IPS DF 19.7 (cell line): ENCODE measurements around the gene WLS.

ENCODE experiments used
- DNase-seq: peaks from one replicate; pipeline ENCODE4 v3.0.0-alpha.2; 2013; ENCODE audit warnings: low read depth, low spot score

Gene WLS

GRCh38 chr1:68136187-68136586, 96.1 kb downstream of the WLS start:
- DNase-seq = no peak

DNA sequence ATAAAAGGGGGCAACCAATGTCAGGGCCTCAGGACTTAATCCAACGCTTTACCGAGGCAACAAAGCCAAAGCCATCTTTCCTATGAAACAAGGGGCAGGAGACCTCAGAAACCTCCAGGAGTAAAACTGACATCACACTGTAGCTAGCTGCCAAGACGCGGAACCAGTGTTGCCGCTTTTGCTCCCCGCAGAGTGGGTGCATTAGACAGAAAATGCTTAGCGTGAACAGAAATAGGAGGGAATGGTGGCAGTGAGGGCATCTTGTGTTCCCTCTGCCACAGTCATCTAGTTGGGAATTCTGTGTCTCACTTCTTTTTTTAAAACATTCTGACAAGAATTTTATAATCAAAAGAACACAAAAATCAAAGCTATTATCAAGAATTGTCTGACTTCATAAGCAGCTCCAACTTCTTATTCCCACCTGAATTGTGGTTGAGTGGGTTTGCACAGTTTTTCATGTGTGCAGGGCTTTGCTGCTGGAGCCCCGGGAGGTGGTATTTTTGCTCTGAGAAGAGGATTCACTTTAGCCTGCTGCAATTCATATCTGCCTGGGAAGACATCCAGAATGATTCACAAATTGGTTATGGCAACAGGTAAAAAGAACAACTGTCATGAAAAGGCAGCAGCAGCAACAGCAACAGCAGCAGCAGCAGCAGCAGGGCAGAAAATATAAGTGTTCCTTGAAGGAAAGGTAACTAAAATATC, 99.7 kb downstream of the WLS start:
- no peak for DNase-seq

GRCh38 chr1:68131261-68131660, 101.1 kb downstream of the WLS start:
- DNase-seq = no peak

- no peak for DNase-seq
Observed at GRCh38 chr1:68129536-68130250, 102.6 kb downstream of the WLS start.

GRCh38 chr1:68128820-68129219, 103.5 kb downstream of the WLS start:
- no peak for DNase-seq

DNA sequence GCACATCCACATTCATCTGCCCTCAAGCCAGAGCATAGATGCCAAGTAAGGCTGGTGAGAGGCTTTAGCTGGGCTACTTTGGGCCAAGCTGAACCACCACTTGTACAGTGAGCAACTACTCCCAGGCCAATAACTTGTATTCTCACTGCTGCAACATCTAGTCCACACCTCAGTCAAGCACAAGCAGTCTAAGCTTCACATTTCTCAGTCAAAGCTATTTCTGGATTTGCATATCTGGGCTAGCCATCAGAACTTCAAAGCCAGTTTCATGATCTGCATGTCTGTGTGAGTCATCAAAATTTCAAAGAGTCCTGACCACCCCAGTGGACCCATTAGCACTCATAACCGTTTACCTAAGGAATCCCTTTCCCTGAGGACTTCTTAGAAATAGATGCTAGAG, 104.2 kb downstream of the WLS start:
- DNase-seq = no peak

DNA sequence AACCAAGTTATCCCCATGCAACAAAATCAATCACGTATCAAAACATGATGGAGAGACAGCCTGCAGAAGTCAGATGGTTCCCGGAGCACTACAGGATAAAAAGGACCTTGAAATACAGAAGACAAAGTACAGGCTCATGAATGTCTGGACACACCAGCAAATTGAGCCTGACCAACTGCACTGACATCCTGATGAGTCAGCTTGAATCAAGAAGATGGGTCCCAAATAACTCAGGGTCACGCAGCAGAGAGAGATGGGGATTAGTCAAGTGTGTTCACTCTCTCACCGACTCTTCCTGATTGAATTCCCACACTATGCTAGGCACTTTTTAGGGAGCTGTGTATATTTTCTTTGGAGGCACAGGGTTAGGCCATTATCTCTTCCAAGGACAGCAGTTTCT, 110.8 kb downstream of the WLS start:
- no peak for DNase-seq

DNA sequence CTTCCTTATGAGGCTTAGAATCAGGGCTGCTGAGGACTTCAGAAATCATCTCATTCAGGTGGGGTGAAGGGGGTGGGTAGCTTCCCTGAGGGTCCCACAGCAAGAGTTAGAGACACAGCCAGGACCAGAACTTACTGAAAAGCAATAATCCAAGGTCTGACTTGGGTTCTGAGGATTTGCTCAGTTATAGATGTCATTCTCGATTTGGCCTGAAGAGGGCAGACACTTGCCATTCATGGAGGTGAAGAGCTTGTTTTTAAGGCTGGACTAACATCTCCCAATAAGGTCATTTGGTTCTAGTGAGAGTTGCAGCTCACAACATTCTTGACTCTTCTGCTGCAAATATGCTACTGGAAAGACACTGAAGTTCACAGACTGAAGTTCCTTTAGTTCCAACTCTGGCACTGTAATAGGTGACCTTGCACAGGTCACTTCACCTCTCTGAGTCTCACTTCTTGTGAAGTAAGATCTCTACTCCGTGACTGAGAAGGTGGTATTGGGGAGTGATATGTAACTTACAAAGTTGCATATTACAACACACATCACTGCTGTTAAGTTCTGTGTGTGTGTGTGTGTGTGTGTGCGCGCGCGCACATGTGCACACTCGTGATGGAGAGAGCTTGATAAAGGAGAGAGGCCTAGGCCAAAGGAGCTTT, 112.1 kb downstream of the WLS start:
- DNase-seq = no peak

DNA sequence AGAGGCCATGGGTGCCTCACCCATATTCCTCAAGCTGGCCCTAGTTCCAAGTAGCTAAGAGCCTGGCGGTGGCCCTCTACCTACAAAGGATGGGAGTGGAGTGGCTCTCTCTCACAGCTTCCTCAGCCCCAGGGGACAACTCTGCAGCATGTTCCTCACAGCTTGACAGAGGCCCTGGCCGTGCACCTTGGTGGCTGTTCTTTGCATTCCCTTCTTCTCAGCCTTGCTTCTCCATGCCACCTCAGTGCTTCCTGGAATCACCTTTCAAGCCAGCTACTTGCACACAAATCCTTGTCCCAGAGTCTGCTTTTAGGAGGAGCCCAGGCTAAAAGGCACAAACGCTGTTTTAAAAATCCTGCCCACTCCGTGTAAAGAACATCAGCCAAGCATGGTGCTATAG, 112.9 kb downstream of the WLS start:
- no peak for DNase-seq

DNA sequence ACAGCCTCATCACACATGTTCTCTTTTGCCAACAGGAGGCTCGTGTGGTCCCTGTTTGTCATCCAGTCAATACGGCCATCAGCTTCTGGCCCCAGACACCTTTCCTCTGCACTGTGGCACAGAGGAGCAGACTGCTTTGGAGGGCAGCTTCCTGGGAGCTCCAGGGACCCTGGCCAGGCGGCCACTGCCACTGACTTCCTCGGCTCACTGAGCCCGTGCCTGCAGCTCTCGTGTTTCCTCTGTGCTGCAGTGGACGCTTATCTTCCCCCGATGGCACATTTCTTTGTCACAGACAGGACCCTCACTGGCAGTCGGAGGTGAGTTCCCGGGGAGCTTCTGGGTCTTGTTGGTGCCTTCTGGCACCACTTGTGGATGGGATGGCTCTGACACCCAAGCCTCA, 114.9 kb downstream of the WLS start:
- no peak for DNase-seq

DNA sequence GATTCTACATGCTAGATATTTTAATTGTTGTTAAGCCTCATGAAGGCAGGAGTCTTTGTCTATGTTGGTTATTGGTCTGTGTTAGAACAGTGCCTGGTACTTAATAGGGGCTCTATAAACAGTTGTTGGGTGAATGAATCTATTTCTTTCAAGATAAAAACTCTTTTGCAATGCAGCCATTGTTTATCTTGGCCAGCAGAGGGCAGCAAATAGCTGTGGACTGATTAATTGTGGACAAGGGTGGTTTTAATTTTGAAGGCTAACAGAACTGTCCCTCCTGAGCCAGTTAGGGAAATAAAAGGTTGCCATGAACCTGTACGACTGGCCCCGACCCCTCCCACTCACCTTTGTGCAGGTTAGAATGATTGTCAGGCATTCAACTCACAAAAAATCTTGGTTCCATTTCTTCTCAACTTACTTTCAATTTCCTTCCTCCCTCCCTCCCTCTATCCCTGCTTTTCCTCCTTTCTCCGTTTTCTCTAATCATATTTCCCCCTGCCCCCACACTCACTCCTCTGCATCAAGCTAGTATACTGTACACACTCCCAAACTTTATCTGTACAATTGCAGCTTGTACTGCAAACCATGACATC, 115.6 kb downstream of the WLS start:
- no peak for DNase-seq

- DNase-seq = no peak
Observed at GRCh38 chr1:68115308-68115707, 117.0 kb downstream of the WLS start.

DNA sequence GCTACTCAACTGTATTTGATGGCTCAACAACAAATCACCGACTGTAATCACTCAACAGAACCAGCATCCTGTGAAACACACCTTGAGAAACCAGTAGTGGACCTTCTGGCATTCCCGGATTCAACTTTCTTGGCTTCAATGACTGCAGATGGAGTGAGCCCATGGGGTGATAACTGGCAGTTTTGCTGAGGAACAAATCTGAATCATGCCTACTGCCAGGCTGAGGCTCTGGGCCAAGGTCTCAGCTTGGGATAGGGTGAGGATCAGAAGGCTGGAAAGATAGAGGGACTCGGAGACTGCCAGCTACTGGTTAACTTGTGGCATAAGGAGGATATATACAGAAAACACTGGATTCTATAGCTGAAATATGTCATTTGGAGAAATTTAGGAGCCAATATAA, 118.4 kb downstream of the WLS start:
- no peak for DNase-seq

DNA sequence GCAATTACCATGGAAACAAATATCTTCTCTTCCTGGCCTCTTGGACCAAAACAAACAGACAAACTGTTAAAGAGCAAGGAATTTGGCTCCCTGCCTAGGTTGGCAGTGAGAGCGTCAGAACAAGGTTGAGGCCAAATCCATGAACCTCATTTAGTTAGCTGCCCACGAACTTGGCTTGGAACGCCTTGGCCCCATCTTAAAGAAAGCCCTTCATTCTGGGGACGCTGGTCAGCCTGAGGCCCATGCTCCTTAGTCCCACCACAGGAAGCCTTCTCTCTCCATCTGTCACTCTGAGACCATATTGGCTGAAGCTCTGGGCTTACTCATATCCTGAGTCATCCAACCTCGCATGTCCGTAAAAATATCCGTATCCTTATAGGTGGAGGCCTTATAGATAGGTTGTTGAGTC, 119.5 kb downstream of the WLS start:
- DNase-seq = no peak

GRCh38 chr1:68111519-68112436, 120.5 kb downstream of the WLS start:
- DNase-seq = no peak

DNA sequence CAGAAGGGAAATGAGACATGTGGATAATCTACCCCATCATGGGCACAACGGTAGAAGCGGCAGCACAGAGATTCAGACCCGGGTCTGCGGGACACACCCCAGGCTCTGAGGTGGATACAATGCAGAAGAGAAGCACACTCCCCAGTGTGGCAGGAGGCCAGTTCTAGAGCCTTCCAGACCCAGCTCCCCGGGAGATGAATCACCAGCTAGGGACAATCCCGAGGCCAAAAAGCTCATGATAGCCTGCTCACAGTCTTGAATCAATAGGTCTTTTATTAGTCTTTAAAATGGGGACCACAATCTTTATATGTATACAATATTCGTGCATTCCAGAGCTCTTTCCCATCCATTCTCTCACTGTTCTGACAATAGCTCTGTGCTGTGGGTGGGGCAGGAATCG, 124.6 kb downstream of the WLS start:
- no peak for DNase-seq

DNA sequence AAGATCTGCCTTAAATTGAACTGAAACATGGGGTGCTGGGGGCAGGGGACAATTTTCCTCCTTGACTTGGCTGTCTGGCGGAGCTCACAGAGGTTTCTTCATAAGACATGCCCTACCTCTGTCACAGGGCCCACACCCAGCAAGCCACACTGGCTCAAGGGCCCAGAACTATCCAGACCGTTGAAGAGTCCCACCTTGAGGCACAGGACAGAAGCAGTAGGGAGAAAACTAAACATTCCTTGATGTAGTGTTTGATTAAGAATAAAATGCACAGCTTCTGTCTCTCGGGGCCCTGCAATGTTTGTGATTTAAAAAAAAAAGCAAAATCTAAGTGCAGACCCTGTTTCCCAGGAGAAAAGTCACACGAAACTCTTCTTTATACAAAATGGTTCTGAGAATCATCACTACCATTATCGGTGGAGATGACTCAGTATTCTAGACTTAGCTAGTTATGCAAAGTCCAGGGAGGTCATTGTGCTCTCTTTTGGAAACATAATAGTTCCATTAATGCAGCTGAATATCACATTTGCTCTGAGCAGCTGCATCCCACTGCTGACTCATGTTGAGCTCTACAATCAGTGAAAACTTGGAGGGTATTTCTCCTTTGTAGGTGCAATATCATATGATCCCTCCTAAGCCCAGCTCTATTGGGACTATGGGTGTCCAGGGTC, 128.3 kb downstream of the WLS start:
- no peak for DNase-seq

GRCh38 chr1:68103011-68103545, 129.2 kb downstream of the WLS start:
- no peak for DNase-seq

DNA sequence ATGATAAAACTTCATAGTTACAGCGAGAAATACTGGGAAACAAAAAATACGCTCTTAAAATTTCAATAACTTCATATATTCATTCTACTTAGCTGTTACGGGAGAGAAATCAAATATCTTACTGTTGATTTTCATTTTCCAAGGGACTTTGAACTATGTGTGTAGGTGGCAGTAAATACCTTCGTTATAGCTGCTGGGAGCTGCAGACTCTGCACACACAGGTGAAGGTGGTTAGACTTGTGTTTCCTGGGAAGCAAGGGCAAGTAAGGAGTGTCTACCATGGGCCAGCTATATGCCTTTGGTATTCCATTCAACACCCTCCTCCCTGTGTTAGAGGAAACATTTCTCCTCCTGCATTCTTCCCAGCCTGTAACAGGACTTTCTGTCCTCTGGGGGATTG, 130.5 kb downstream of the WLS start:
- DNase-seq = no peak

- no peak for DNase-seq
Observed at GRCh38 chr1:68100571-68100970, 131.8 kb downstream of the WLS start.

- no peak for DNase-seq
Observed at GRCh38 chr1:68093737-68094136, 138.6 kb downstream of the WLS start.
